DMS153 treated with DMSO at 0.1 percent for 48 hours (cell line): ENCODE results near the gene POLG.

Experiments
- DNase-seq: peaks from one replicate; lab custom pipeline; 2025; ENCODE audit not compliant: unreplicated experiment; lab: John Stamatoyannopoulos, UW

POLG gene

GRCh38 chr15:89356634-89357298 lies 22.1 kb upstream of the POLG start:
- no peak for DNase-seq

DNA sequence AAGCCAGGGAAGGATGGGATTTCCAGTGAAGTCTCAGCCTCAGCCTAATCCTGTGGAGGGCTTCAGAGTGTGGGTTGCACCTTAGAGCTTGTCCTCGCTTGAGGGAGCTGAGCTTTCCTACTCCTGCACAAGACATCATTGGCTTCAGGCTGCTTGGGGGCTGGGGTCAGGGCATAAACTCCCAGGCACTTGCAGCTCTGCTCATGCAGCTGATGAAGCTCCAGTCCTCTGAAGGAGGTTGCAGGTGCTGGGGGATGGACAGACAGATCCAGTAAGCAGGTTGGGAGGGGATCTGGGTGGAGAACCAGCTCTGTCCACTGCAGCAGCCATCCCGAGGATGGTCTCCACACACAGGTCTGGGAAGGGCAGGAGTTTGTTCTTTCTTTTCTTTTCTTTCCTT lies 19.4 kb upstream of the POLG start:
- DNase-seq: no peak

DNA sequence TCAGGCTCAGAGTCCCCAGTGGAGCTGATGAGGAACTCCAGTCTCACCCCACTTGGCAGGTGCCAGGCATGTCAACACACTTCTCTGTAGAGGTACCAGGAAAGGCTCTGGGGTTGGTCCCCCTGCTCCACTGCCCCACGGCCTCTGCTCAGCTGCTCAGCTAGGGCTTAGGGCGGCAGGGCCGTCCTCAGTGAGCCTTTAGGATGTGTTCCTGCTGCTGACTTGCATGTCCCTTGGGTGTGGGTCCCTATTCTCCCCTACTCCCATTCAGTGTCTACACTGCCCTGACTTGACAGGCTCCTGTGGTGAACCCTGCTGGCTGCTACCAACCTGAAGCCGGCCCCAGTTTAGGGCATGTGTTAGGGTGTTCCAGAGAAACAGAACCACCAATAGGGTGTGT lies 17.9 kb upstream of the POLG start:
- DNase-seq: no peak

GRCh38 chr15:89349206-89349558 lies 14.6 kb upstream of the POLG start:
- no peak for DNase-seq

DNA sequence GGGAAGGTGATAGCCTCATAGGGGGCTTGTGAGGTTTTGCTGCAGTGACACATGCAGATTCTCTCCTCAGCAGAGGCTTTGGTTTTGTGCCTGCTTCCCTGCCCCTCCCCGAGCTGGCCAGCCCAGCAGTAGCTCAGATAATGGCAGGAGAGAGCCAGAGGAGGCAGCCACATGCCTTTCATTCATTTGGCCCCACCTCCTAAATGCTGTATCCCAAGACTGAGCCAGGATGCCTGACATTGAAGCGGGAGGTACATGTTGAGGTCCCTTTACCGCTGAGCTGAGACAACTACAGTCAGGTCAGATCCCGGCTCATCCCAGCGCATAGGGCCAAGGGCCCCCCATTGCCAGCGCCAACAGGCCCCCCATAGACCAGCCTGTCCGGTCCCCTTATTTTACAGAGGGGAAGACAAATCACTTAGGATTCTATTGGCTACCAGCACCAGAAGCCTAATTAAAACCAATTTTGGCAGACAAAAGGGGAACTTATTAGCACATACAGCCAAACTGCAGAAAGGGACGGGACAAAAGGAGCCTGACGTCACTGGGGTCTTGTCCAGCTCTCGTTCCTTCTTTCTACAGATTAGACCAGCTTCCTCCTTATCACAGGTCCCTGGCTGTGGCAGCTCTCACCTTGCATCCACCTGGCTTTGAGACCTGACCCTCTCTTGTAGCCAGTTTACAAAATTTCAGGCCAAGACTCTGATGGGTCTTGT lies 12.1 kb upstream of the POLG start:
- no peak for DNase-seq

GRCh38 chr15:89345248-89345647 lies 10.6 kb upstream of the POLG start:
- DNase-seq: no peak

DNA sequence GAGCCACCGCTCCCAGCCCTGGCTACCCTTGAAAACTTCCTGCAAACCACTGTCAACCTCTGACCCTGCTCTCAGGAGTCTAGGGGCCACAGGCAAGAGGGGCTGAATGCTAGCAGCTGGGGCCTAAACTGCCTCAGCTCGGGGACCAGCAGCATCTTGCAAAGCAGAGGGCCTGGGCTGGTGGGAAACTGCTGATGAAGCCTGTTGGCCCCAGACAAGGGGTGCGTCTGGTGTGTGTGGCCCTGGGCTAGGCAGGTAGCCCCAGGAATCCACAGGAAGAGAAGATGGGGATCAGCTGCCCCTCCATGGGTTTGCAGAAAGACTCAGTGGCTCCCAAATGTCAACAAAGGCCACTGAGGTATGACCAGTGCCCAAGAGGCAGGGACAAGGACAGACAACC lies 8.2 kb upstream of the POLG start:
- no peak for DNase-seq

DNA sequence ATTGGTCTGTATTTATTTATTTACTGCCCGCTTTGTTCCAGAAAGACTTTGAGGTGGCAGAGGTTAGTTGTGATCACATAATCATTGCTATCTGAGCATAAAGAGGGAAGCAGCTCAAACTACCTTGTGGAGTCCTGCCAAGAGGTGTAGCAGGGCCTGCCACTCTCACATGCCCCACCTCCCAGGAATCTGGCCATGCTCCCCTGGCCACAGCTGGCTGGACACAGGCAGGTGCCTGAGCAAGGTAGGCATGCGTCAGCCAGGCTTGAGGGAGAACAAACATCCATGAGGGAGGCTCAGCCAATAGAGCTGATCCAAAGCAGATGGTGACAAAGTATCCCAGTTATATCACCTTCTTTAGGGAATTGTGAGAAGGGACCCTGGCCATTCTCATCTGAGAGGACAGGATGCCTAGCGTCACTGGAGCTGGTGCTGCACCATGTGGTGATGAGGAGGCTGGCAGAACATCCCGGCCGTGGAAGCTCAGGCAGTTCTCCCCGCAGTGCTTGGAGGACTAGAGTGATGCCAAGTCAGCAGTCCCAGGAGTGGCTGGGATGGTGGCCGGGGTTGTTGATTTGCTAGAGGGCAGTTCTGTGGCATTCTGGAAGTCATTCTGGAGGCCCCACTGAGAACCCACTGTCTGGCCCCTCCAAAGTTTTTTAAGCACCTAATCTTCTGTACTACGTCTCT lies 6.8 kb upstream of the POLG start:
- DNase-seq: no peak

DNA sequence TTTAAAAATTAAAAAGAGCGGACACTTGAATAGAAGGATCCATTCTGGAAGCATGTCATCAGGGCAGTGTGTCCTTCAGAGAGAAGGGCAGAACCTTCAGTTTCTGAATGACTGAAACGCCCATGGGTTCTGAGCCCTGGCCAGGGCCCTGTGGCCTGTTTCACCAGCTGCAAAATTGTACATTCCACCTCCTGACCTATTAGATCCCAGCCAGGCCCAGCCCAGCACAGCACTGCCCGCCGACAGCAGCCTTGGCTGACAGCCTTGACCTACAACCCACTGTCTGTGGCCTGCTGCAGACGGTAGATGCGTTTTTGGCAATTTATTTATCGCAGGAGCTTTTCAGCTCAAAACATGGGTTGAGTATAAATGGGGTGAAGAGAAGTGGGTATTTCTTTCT lies 5.9 kb upstream of the POLG start:
- DNase-seq: no peak

- DNase-seq: no peak
These were observed 3.4 kb upstream of the POLG start for GRCh38 chr15:89338036-89338435.

- no peak for DNase-seq
These were observed 846 bp upstream of the POLG start for GRCh38 chr15:89335298-89336041.

GRCh38 chr15:89333959-89334509 lies 590 bp downstream of the POLG start:
- DNase-seq: no peak

DNA sequence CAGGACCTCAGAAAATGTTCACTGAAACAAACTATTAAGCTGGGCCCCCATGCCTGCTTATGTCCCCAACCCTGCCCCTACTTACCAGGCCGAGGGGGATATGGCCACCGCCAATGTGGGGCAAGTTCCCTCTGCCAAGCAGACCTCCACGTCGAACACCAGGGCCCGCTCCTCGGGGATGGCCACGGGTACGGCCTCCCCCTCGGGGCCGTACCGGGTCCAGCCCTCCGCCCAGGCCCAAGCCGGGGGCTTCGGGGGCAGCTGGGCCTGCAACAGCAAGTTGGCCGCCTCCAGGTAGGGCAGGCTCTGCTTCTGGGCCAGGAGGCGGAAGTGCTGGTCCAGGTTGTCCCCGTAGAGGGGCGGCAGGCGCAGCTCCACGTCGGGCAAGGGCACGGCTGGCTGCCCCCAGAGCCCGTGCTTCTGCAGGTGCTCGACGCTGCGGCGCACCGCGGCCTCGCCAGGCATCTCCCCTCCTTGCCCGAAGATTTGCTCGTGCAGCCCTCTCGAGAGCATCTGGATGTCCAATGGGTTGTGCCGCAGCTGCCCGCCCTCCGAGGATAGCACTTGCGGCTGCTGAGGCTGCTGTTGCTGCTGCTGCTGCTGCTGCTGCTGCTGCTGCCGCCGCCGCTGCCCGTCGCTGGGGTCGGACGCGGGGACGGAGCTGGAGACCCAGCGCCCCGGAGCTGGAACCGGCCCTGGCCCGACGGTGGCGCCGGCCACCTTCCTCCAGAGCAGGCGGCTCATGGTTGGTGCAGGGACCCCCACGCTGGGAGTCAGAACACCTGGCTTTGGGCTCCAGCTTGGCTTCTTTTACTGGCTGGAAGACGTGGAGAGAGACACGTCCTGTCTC lies 1.4 kb downstream of the POLG start:
- DNase-seq: no peak

DNA sequence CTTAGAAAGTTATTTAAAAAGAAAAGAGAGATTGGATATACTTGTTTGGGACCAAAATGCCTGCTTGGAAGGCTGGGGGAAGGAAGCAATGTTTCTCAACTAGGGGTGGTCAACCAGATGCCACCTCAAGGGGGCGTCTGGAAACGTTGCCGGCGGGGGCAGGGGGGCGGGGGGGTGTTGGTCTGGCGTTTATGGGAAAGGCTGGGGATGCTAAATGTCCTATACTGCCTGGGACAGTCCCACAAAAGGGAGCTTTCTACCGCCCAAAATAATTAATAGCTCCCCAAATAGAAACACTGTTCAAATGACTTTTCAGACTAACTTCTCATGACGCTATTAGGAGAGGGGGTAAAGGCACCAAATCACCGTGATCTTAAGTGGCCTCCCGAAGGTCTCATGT lies 2.2 kb downstream of the POLG start:
- DNase-seq: no peak

GRCh38 chr15:89330881-89331595 lies 3.6 kb downstream of the POLG start:
- DNase-seq: no peak

DNA sequence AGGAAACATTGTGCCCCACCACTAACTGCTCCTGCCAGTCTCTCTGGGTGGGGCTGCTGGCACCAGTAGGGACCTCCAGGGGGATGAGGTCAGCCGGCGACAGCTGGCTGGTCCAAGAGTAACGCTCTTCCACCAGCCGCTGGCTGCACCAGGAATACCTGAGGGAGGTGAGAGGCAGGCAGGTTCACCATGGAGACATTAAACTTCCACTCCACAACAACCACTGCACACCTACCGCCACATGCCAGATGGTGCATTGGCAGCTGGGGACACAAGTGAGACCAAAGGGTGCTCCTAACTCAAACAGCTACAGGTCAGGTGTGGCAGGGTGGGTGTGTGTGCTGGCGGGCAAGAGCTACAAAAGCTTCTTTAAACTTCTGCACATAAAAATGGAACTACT lies 4.5 kb downstream of the POLG start:
- DNase-seq: no peak

- DNase-seq: no peak
These were observed 5.1 kb downstream of the POLG start for GRCh38 chr15:89329329-89330084.

- no peak for DNase-seq
These were observed 6.0 kb downstream of the POLG start for GRCh38 chr15:89328398-89329254.
